Prostate gland (tissue), 2 donors: ENCODE results near the gene XK. TPM values are rescaled to one million over a fixed set of nuclear protein-coding genes. Genes with fewer than 3 reads are reported as not detected.
"Not testable (repeated sequence)": the region's sequence is repeated elsewhere in the genome, so short reads cannot be mapped to it uniquely, and the experiment has no call there.

Source experiments
- DNase-seq: peaks from one replicate; pipeline ENCODE4 v3.0.0-alpha.2; 2019; ENCODE audit warnings: low spot score
- H3K27ac ChIP-seq, 2 donors: fragments of 200-600 bp; sonication (generic); 2 replicates each; pipeline ENCODE4 v1.5.1; 2017 to 2019
- H3K27me3 ChIP-seq: fragments of 200-600 bp; sonication (generic); replicated peaks from 2 replicates; pipeline ENCODE4 v1.5.1; 2019; ENCODE audit not compliant: insufficient read depth
- H3K36me3 ChIP-seq, 2 donors: fragments of 200-600 bp; sonication (generic); 1 replicate in 1 of 2; 2 replicates in 1 of 2; pipeline versions ENCODE4 v1.5.1 to v1.8.1; 2017 to 2019
- H3K4me1 ChIP-seq: fragments of 200-600 bp; sonication (generic); replicated peaks from 2 replicates; pipeline ENCODE4 v1.5.1; 2019
- H3K4me3 ChIP-seq, 2 donors: fragments of 200-600 bp; sonication (generic); 2 replicates each; pipeline ENCODE4 v1.5.1; 2017 to 2019
- H3K9me3 ChIP-seq: fragments of 200-600 bp; sonication (generic); 2 replicates; pipeline ENCODE4 v1.5.1; 2017
- CTCF ChIP-seq, 4 experiments: fragments of 200-600 bp in 2 of 4; fragments of 450-650 bp in 2 of 4; sonication (generic) in 2 of 4; IDR thresholded peaks; 1 replicate in 3 of 4; 2 replicates in 1 of 4; pipeline ENCODE4 v1.5.1; 2016 to 2019; ENCODE audit warnings: antibody characterized with exemption in 4 of 4, mild to moderate bottlenecking in 2 of 4, moderate library complexity in 2 of 4
- POLR2A ChIP-seq: fragments of 450-650 bp; IDR thresholded peaks from one replicate; pipeline ENCODE4 v1.6.1; 2016; ENCODE audit warnings: antibody characterized with exemption, mild to moderate bottlenecking
- POLR2AphosphoS5 ChIP-seq: sonication (generic); formaldehyde crosslinking; IDR thresholded peaks from one replicate; pipeline ENCODE4 v1.6.1; 2017; ENCODE audit warnings: antibody characterized with exemption
- WGBS: methylation state at CpG from one replicate; pipeline ENCODE4 v1.1.5; 2018; 5-methylcytosine and 5-hydroxymethylcytosine counted together
- intact Hi-C: fragments of 100-400 bp; cut with DNase I; formaldehyde crosslinking; loops from one replicate; pipeline ENCODE4 v1.14.2; 2022
- total RNA-seq, 2 donors: library from RNA; depleted of rRNA; stranded (reverse); fragments of >200 nt; gene quantifications; one replicate each; pipeline ENCODE4 v1.1.0, GENCODE V29; 2016

XK gene
- total RNA-seq, 2 donors from 2014 or later = 2.6 to 3.2 TPM

- H3K9me3 ChIP-seq = no peaks in the 10 kb centered on the region
- no peaks in the 10 kb centered on the region for H3K27me3 ChIP-seq
- no peak overlapping the region for H3K4me3 ChIP-seq
- no peaks in the 10 kb centered on the region for H3K4me1 ChIP-seq
- 36% methylated on average over 6 of the region's 6 CpGs for WGBS
- no peak for TF ChIP-seq POLR2AphosphoS5
- TF ChIP-seq POLR2A = no peak
- no peak for TF ChIP-seq CTCF (IDR thresholded peaks at IDR 0.05)
- DNase-seq = no peak
- intact Hi-C loops = no loop called here
- no peak overlapping the region for H3K27ac ChIP-seq
- no peaks in the 10 kb centered on the region for H3K36me3 ChIP-seq
Measured at GRCh38 chrX:37644381-37645305, 40.9 kb upstream of the XK start.

- DNase-seq = no peak
- intact Hi-C loops = no loop called here
- Histone ChIP-seq H3K27me3 (no peaks in the 10 kb centered on the region), H3K27ac (no peak overlapping the region), H3K9me3 (no peaks in the 10 kb centered on the region), H3K36me3 (no peaks in the 10 kb centered on the region), H3K4me3 (no peak overlapping the region), H3K4me1 (no peaks in the 10 kb centered on the region)
- TF ChIP-seq POLR2A (no peak), POLR2AphosphoS5 (no peak), CTCF (IDR thresholded peaks at IDR 0.05) (no peak)
Measured at GRCh38 chrX:37646254-37646653, 39.3 kb upstream of the XK start.

GRCh38 chrX:37650879-37651278, 34.7 kb upstream of the XK start:
- H3K4me1 ChIP-seq, H3K4me3 ChIP-seq, H3K36me3 ChIP-seq, H3K9me3 ChIP-seq, H3K27ac ChIP-seq, intact Hi-C loops, H3K27me3 ChIP-seq, DNase-seq: not testable (repeated sequence)
- WGBS = 86% methylated on average over 2 of the region's 2 CpGs

GRCh38 chrX:37651921-37652452, 33.6 kb upstream of the XK start:
- no peak for DNase-seq
- Histone ChIP-seq H3K4me1 (no peaks in the 10 kb centered on the region), H3K27ac (no peak overlapping the region), H3K27me3 (no peaks in the 10 kb centered on the region), H3K9me3 (no peaks in the 10 kb centered on the region), H3K36me3 (no peaks in the 10 kb centered on the region), H3K4me3 (no peak overlapping the region)
- TF ChIP-seq POLR2A (no peak), POLR2AphosphoS5 (no peak), CTCF (IDR thresholded peaks at IDR 0.05) (no peak)
- intact Hi-C loops = no loop called here
- 89% methylated on average over 1 of the region's 1 CpG for WGBS

GRCh38 chrX:37652589-37653231, 32.9 kb upstream of the XK start:
- no peaks in the 10 kb centered on the region for H3K36me3 ChIP-seq
- H3K4me3 ChIP-seq = no peak overlapping the region
- intact Hi-C loops = no loop called here
- no peaks in the 10 kb centered on the region for H3K27me3 ChIP-seq
- WGBS = 71% methylated on average over 8 of the region's 8 CpGs
- DNase-seq = no peak
- TF ChIP-seq CTCF (IDR thresholded peaks at IDR 0.05) (no peak), POLR2AphosphoS5 (no peak), POLR2A (no peak)
- no peaks in the 10 kb centered on the region for H3K4me1 ChIP-seq
- H3K27ac ChIP-seq = no peak overlapping the region
- no peaks in the 10 kb centered on the region for H3K9me3 ChIP-seq
